ENCODE data around the gene NCAPH2. TPM values are rescaled to one million over a fixed set of nuclear protein-coding genes. Genes with fewer than 3 reads are reported as not detected.
A peak's percentile ranks its signal among the peaks of the same experiment; 100 is the strongest.
"Not testable (repeated sequence)": the region's sequence is repeated elsewhere in the genome, so short reads cannot be mapped to it uniquely, and the experiment has no call there.

The NCAPH2 gene
- total and polyA plus RNA-seq, 8 donors = 41.6 to 52.9 (median 45.1) TPM

GRCh38 chr22:50531962-50532674, 24.1 kb downstream of the NCAPH2 start:
- no peak for TF ChIP-seq CTCF (IDR thresholded peaks at IDR 0.05)
- ATAC-seq (peak; percentile 43), DNase-seq (peak; percentile 68 to 95 (median 85))
- H3K27ac ChIP-seq = peak overlapping the region; percentile 99
- no peaks in the 10 kb centered on the region for H3K9me3 ChIP-seq
- H3K27me3 ChIP-seq = no peaks in the 10 kb centered on the region
- H3K36me3 ChIP-seq = peaks cover 0 to 20% of the 10 kb centered on the region in 2 donors
- H3K4me3 ChIP-seq = peak overlapping the region; percentile 71 to 85
- peaks cover under 1 to 75% of the 10 kb centered on the region in 2 donors for H3K4me1 ChIP-seq
- intact Hi-C loops (cut with DNase I) = no loop called here

- TF ChIP-seq CTCF (IDR thresholded peaks at IDR 0.05) = no peak
- DNase-seq (peak in 2 of 4 donors; percentile 37 to 55), ATAC-seq (no peak)
- intact Hi-C loops (cut with DNase I) = no loop called here
- peak overlapping the region in 1 of 2 donors; percentile 85 for H3K4me3 ChIP-seq
- no peaks in the 10 kb centered on the region for H3K27me3 ChIP-seq
- H3K36me3 ChIP-seq = peaks cover 0 to 13% of the 10 kb centered on the region in 2 donors
- H3K27ac ChIP-seq = peak overlapping the region; percentile 99
- H3K9me3 ChIP-seq = no peaks in the 10 kb centered on the region
- peaks cover 0 to 75% of the 10 kb centered on the region in 2 donors for H3K4me1 ChIP-seq
These were observed 25.1 kb downstream of the NCAPH2 start for GRCh38 chr22:50532824-50533796.

- Histone ChIP-seq H3K4me3 (peak overlapping the region in 1 of 2 donors; percentile 1), H3K4me1 (peaks cover 9 to 75% of the 10 kb centered on the region in 2 donors), H3K27ac (peak overlapping the region; percentile 99)
- H3K9me3 ChIP-seq; H3K36me3 ChIP-seq; H3K27me3 ChIP-seq; intact Hi-C loops (cut with DNase I); ATAC-seq: not testable (repeated sequence)
- DNase-seq = peak in 1 of 4 donors; percentile 90
These were observed 26.1 kb downstream of the NCAPH2 start for GRCh38 chr22:50533856-50534711.

- H3K4me1 ChIP-seq = peaks cover 16 to 81% of the 10 kb centered on the region in 2 donors
These were observed 27.1 kb downstream of the NCAPH2 start for GRCh38 chr22:50535113-50535512.

More at GRCh38 chr22:50535113-50535512, 27.1 kb downstream of the NCAPH2 start:
- DNase-seq (no peak), ATAC-seq (no peak)
- Histone ChIP-seq H3K4me3 (no peak overlapping the region), H3K9me3 (no peaks in the 10 kb centered on the region), H3K36me3 (no peaks in the 10 kb centered on the region), H3K27me3 (no peaks in the 10 kb centered on the region), H3K27ac (peak overlapping the region; percentile 99)
- no peak for TF ChIP-seq CTCF (IDR thresholded peaks at IDR 0.05)
- intact Hi-C loops (cut with DNase I) = no loop called here

All from left lung (tissue), 10 donors.